ENCODE results near the gene ATP23.

DNA sequence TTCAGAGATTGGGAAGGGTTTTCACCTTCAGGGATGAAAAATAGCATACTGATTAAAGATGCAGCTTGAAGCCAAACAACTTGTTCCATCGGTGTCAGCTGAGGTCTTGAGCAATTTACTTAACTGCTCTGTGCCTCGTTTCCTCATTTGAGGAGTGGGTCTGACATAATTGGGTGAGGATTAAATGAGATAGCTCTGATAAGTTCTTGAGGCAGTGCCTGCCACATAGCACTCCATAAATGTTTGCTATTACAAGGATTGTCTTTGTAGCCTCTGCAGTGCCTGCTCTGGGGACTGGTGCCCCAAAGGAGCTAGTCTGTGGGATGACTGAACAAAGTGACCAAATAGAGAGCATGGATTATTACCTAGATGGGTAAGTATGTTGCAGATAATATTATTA is 50.6 kb downstream of the ATP23 start:
- TF ChIP-seq CTCF (IDR thresholded peaks at IDR 0.05; ENCODE audit: low read length), result no peak
- TF ChIP-seq EZH2 (IDR thresholded peaks at IDR 0.05; ENCODE audit: borderline replicate concordance, low read length), result no peak

Measured in OCI-LY1 (cell line).